HCT116 (cell line): Measurements from ENCODE around the gene KIR2DL1. TPM values are rescaled to one million over a fixed set of nuclear protein-coding genes. Genes with fewer than 3 reads are reported as not detected.
"Not testable (repeated sequence)": the region's sequence is repeated elsewhere in the genome, so short reads cannot be mapped to it uniquely, and the experiment has no call there.

Experiments used
- ATAC-seq: fragments of 200-7000 bp; cut with Tn5 transposase; 2 replicates; pipeline ENCODE4 v1.9.1; 2020; ENCODE audit warnings: mild to moderate bottlenecking, moderate library complexity
- BruUV-seq: library from RNA; stranded (reverse); fragments of 400-500 nt; replicated peaks from 2 replicates; lab custom pipeline; 2021; lab: Mats Ljungman, UMichigan
- CTCF ChIA-PET: fragments of 300-600 bp; sonication (Branson Sonifier 250); formaldehyde crosslinking; loops from one replicate; lab custom pipeline; 2021; ENCODE audit warnings: antibody characterized with exemption; lab: Charles Lee
- POLR2A ChIA-PET: fragments of 300-600, 350-600 bp; sonication (Branson Sonifier 250); formaldehyde crosslinking; loops from one replicate; lab custom pipeline; 2021; ENCODE audit warnings: antibody characterized with exemption; lab: Charles Lee
- RAD21 ChIA-PET, 2 experiments: fragments of 300-600 bp; sonication (Branson Sonifier 250); formaldehyde crosslinking; loops; one replicate each; lab custom pipeline; 2023; ENCODE audit warnings: low total read pairs in 2 of 2; ENCODE audit not compliant: uncharacterized antibody in 2 of 2, unreplicated experiment in 2 of 2, low non-redundant PET in 1 of 2; lab: Charles Lee
- DNase-seq: peaks from one replicate; pipeline ENCODE4 v3.0.0-alpha.2; 2010; ENCODE audit warnings: low read depth, low spot score
- H2AFZ ChIP-seq: fragments of 200-600 bp; shearing (Covaris generic), sonication (generic); 2 replicates; pipeline ENCODE4 v1.6.1; 2017; ENCODE audit warnings: low read depth, mixed run types, mixed read lengths, antibody characterized with exemption, low read length; ENCODE audit not compliant: poor library complexity, severe bottlenecking
- H3K27ac ChIP-seq: 2 replicates; pipeline ENCODE4 v1.5.1; 2012; ENCODE audit warnings: low read depth, low read length
- H3K27me3 ChIP-seq: fragments of 200-600 bp; sonication (generic); 2 replicates; pipeline ENCODE4 v1.6.1; 2016; ENCODE audit warnings: mixed run types, low read length, mixed read lengths; ENCODE audit not compliant: insufficient read depth
- H3K36me3 ChIP-seq, 2 experiments: fragments of 200-500 bp in 1 of 2; fragments of 200-600 bp in 1 of 2; sonication (Bioruptor generic) in 1 of 2; sonication (generic) in 1 of 2; 2 replicates each; pipeline versions ENCODE4 v1.5.1 to v1.6.1; 2014 to 2016; ENCODE audit warnings: low read length in 2 of 2, inconsistent platforms in 1 of 2, mixed read lengths in 1 of 2, mixed run types in 1 of 2; ENCODE audit not compliant: insufficient read depth in 2 of 2, control insufficient read depth in 1 of 2
- H3K4me1 ChIP-seq, 2 experiments: fragments of 200-600 bp in 1 of 2; sonication (generic) in 1 of 2; 2 replicates each; pipeline versions ENCODE4 v1.5.1 to v1.6.1; 2012 to 2017; ENCODE audit warnings: low read length in 2 of 2, inconsistent platforms in 1 of 2, mild to moderate bottlenecking in 1 of 2, mixed read lengths in 1 of 2, mixed run types in 1 of 2, moderate library complexity in 1 of 2; ENCODE audit not compliant: insufficient read depth in 2 of 2, control insufficient read depth in 1 of 2
- H3K4me2 ChIP-seq: fragments of 200-600 bp; sonication (generic); 2 replicates; pipeline ENCODE4 v1.6.1; 2017; ENCODE audit warnings: mixed run types, low read length, mixed read lengths
- H3K4me3 ChIP-seq, 2 experiments: fragments of 200-600 bp in 1 of 2; sonication (generic) in 1 of 2; replicated peaks in 1 of 2; 2 replicates each; pipeline ENCODE4 v1.5.1; 2011 to 2016; ENCODE audit warnings: low read length in 2 of 2, control low read depth in 1 of 2, low read depth in 1 of 2, mild to moderate bottlenecking in 1 of 2, mixed read lengths in 1 of 2, mixed run types in 1 of 2
- H3K79me2 ChIP-seq: fragments of 200-600 bp; sonication (generic); 2 replicates; pipeline ENCODE4 v1.6.1; 2017; ENCODE audit warnings: mild to moderate bottlenecking, mixed run types, low read length, moderate library complexity, mixed read lengths; ENCODE audit not compliant: insufficient read depth
- H3K9ac ChIP-seq: fragments of 200-600 bp; sonication (generic); 2 replicates; pipeline ENCODE4 v1.6.1; 2016; ENCODE audit warnings: low read length, mixed read lengths
- H3K9me2 ChIP-seq: fragments of 200-600 bp; sonication (generic), shearing (Covaris generic); 2 replicates; pipeline ENCODE4 v1.6.1; 2017; ENCODE audit warnings: mixed run types, mild to moderate bottlenecking, moderate library complexity; ENCODE audit not compliant: insufficient read depth
- H3K9me3 ChIP-seq, 2 experiments: fragments of 200-500 bp in 1 of 2; fragments of 200-600 bp in 1 of 2; sonication (Bioruptor generic) in 1 of 2; sonication (generic) in 1 of 2; 2 replicates each; pipeline ENCODE4 v1.6.1; 2014 to 2017; ENCODE audit warnings: low read length in 2 of 2, mixed read lengths in 2 of 2, inconsistent platforms in 1 of 2, low read depth in 1 of 2, mild to moderate bottlenecking in 1 of 2, mixed run types in 1 of 2, moderate library complexity in 1 of 2; ENCODE audit not compliant: control insufficient read depth in 1 of 2, insufficient read depth in 1 of 2
- H4K20me1 ChIP-seq: fragments of 200-600 bp; sonication (generic), shearing (Covaris generic); 2 replicates; pipeline ENCODE4 v1.6.1; 2017; ENCODE audit warnings: mixed run types, mild to moderate bottlenecking, moderate library complexity; ENCODE audit not compliant: insufficient read depth
- intact Hi-C: fragments of 100-400 bp; cut with micrococcal nuclease; formaldehyde crosslinking; loops from 2 replicates; pipeline ENCODE4 v1.10.0; 2022
- total RNA-seq: library from RNA; stranded (reverse); gene quantifications from one replicate; pipeline ENCODE4 v1.2.1, GENCODE V29; 2021; ENCODE audit not compliant: unreplicated experiment

KIR2DL1 gene
- total RNA-seq, 1 experiment from 2014 or later = not detected

- H3K9ac ChIP-seq, H3K27me3 ChIP-seq, H3K36me3 ChIP-seq, H3K9me3 ChIP-seq, H3K79me2 ChIP-seq, ATAC-seq, H3K9me2 ChIP-seq, POLR2A ChIA-PET, H3K4me3 ChIP-seq, H4K20me1 ChIP-seq, H3K4me1 ChIP-seq, DNase-seq, CTCF ChIA-PET, H2AFZ ChIP-seq, H3K27ac ChIP-seq, H3K4me2 ChIP-seq, intact Hi-C loops, RAD21 ChIA-PET, BruUV-seq: not testable (repeated sequence)
These were observed 11.0 kb upstream of the KIR2DL1 start for GRCh38 chr19:54758577-54758976.

- BruUV-seq, intact Hi-C loops, ATAC-seq: not testable (repeated sequence)
These were observed 5.4 kb upstream of the KIR2DL1 start for GRCh38 chr19:54764219-54764618.

GRCh38 chr19:54766464-54766863, 3.1 kb upstream of the KIR2DL1 start:
- H3K36me3 ChIP-seq, H3K4me2 ChIP-seq, H3K9ac ChIP-seq, H3K27me3 ChIP-seq, H3K79me2 ChIP-seq, H3K4me3 ChIP-seq, H3K27ac ChIP-seq, BruUV-seq, H3K9me3 ChIP-seq, RAD21 ChIA-PET, intact Hi-C loops, CTCF ChIA-PET, H2AFZ ChIP-seq, ATAC-seq, H4K20me1 ChIP-seq, POLR2A ChIA-PET, H3K4me1 ChIP-seq, H3K9me2 ChIP-seq, DNase-seq: not testable (repeated sequence)

More at GRCh38 chr19:54764219-54764618, 5.4 kb upstream of the KIR2DL1 start:
- H3K9me2 ChIP-seq, H3K9ac ChIP-seq, H3K27ac ChIP-seq, CTCF ChIA-PET, H3K9me3 ChIP-seq, H4K20me1 ChIP-seq, H2AFZ ChIP-seq, H3K79me2 ChIP-seq, H3K4me2 ChIP-seq, RAD21 ChIA-PET, POLR2A ChIA-PET, H3K27me3 ChIP-seq, H3K4me1 ChIP-seq, H3K4me3 ChIP-seq, DNase-seq, H3K36me3 ChIP-seq: not testable (repeated sequence)

- BruUV-seq = not testable (repeated sequence)
These were observed 918 bp downstream of the KIR2DL1 start for GRCh38 chr19:54770511-54770910.

More at GRCh38 chr19:54770511-54770910, 918 bp downstream of the KIR2DL1 start:
- H3K27me3 ChIP-seq, POLR2A ChIA-PET, H4K20me1 ChIP-seq, H3K4me3 ChIP-seq, ATAC-seq, H3K9ac ChIP-seq, H3K9me3 ChIP-seq, RAD21 ChIA-PET, H3K9me2 ChIP-seq, H2AFZ ChIP-seq, H3K27ac ChIP-seq, H3K4me1 ChIP-seq, H3K36me3 ChIP-seq, CTCF ChIA-PET, H3K4me2 ChIP-seq, DNase-seq, H3K79me2 ChIP-seq: not testable (repeated sequence)
- intact Hi-C loops = loop anchor here (10.0 kb wide), 1 partner anchor 84 kb away; the partner anchor contains the start of gene KIR3DL2
